Adrenal gland (tissue), 12 donors: ENCODE data around the gene PDE6G. TPM values are rescaled to one million over a fixed set of nuclear protein-coding genes. Genes with fewer than 3 reads are reported as not detected.

Experiments
- DNase-seq, 7 donors: peaks; one replicate each; pipeline ENCODE4 v3.0.0-alpha.2; 2019 to 2020
- H3K27ac ChIP-seq, 5 donors: fragments of 200-600 bp; sonication (generic) in 4 of 5; 1 replicate in 3 of 5; 2 replicates in 2 of 5; pipeline versions ENCODE4 v1.5.1 to v1.8.0; 2016 to 2020; ENCODE audit warnings: mild to moderate bottlenecking in 1 of 5
- H3K27me3 ChIP-seq: fragments of 200-600 bp; 2 replicates; pipeline ENCODE4 v1.8.0; 2021
- H3K36me3 ChIP-seq, 2 donors: fragments of 200-600 bp; replicated peaks in 1 of 2; 1 replicate in 1 of 2; 2 replicates in 1 of 2; pipeline versions ENCODE4 v1.5.1 to v1.8.0; 2018 to 2022
- H3K4me1 ChIP-seq, 2 donors: fragments of 200-600 bp; replicated peaks in 1 of 2; 1 replicate in 1 of 2; 2 replicates in 1 of 2; pipeline versions ENCODE4 v1.5.1 to v1.8.0; 2018 to 2021
- H3K4me3 ChIP-seq, 4 donors: fragments of 200-600 bp; sonication (generic) in 3 of 4; one replicate each; pipeline ENCODE4 v1.5.1; 2016 to 2018
- H3K9me3 ChIP-seq, 3 donors: fragments of 200-600 bp; sonication (generic) in 1 of 3; replicated peaks in 1 of 3; 1 replicate in 2 of 3; 2 replicates in 1 of 3; pipeline versions ENCODE4 v1.5.1 to v1.8.0; 2016 to 2021
- POLR2A ChIP-seq, 2 donors: fragments of 450-650 bp; IDR thresholded peaks; one replicate each; pipeline ENCODE4 v1.6.1; 2017; ENCODE audit warnings: antibody characterized with exemption in 2 of 2, mild to moderate bottlenecking in 2 of 2, moderate library complexity in 1 of 2
- WGBS, 4 donors: extraction: QIAGEN DNeasy Blood & Tissue Kit in 2 of 4; methylation state at CpG; one replicate each; pipeline versions ENCODE4 v1.1.5 to v1.1.7; 2013 to 2017; 5-methylcytosine and 5-hydroxymethylcytosine counted together
- intact Hi-C, 2 donors: fragments of 100-400 bp; cut with DNase I; formaldehyde crosslinking; loops; one replicate each; pipeline versions ENCODE4 v1.14.1 to v1.15.0; 2022 to 2023
- polyA plus RNA-seq, 3 donors: library from polyadenylated mRNA; stranded (reverse); fragments of 200-250 nt in 2 of 3; fragments of 350-450 nt in 1 of 3; fragmentation: Illumina TruSeq in 1 of 3; extraction: RNeasy Lipid Tissue Mini Kit (QIAGEN cat#74804) in 1 of 3; gene quantifications; one replicate each; pipeline ENCODE4 v1.2.3, GENCODE V29; 2013 to 2014
- total RNA-seq, 9 donors: library from RNA; depleted of rRNA in 4 of 9; stranded (reverse); fragments of >200 nt in 4 of 9; fragments of 120-200 nt in 1 of 9; fragmentation: NEBNext Ultra II Directional in 1 of 9; extraction: Animal tissue kit (Norgen Biotek cat#: 25700) in 1 of 9; gene quantifications; one replicate each; pipeline versions ENCODE4 v1.1.0 to v1.2.4, GENCODE V29; 2013 to 2023
- TF ChIP-seq, protein P1 (sequence below), 6 experiments: fragments of 450-650 bp in 4 of 6; fragments of 200-600 bp in 2 of 6; sonication (generic) in 1 of 6; IDR thresholded peaks; 1 replicate in 5 of 6; 2 replicates in 1 of 6; pipeline versions ENCODE4 v1.5.1 to v1.8.0; 2016 to 2021; ENCODE audit warnings: antibody characterized with exemption in 6 of 6, mild to moderate bottlenecking in 2 of 6, moderate library complexity in 1 of 6
- donor health status: healthy with polysubstance abuse.
- donor health status: Bipolar disorder and iron deficiency.
- donor health status: DM: yes; HTN: yes; CAD: no.
- donor health status: DM: no; HTN: no; CAD: no.
- donor health status: DM: no; HTN: no; CAD: no.
- donor health status: DM: yes; HTN: yes; CAD: no.

The PDE6G gene
- total and polyA plus RNA-seq, 12 donors: 0.35 to 5.9 (median 1.8) TPM; not detected in 3

DNA sequence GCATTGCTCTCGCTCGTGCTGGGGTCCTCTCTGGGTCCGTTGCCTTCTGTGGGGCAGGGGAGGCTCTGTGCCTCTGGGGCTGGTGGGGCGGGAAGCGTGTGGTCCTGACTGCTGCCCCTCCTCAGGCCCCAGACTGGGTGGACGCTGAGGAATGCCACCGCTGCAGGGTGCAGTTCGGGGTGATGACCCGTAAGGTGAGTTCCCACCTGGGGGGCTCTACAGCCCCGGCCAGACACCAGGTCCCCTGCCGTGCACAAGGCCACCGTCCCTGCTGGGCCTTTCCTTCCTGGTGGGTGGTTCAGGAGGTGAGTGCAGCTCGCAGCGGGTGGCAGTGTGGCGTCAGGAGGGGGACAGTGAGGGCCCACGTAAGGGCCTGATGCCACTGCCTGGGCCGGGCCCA lies 34.2 kb upstream of the PDE6G start:
- intact Hi-C loops: no loop called here
- TF ChIP-seq, protein P1, sequence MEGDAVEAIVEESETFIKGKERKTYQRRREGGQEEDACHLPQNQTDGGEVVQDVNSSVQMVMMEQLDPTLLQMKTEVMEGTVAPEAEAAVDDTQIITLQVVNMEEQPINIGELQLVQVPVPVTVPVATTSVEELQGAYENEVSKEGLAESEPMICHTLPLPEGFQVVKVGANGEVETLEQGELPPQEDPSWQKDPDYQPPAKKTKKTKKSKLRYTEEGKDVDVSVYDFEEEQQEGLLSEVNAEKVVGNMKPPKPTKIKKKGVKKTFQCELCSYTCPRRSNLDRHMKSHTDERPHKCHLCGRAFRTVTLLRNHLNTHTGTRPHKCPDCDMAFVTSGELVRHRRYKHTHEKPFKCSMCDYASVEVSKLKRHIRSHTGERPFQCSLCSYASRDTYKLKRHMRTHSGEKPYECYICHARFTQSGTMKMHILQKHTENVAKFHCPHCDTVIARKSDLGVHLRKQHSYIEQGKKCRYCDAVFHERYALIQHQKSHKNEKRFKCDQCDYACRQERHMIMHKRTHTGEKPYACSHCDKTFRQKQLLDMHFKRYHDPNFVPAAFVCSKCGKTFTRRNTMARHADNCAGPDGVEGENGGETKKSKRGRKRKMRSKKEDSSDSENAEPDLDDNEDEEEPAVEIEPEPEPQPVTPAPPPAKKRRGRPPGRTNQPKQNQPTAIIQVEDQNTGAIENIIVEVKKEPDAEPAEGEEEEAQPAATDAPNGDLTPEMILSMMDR (IDR thresholded peaks at IDR 0.05): no peak
- TF ChIP-seq POLR2A (IDR thresholded peaks at IDR 0.05): no peak
- Histone ChIP-seq H3K4me1 (peaks cover 0 to 5% of the 10 kb centered on the region in 2 donors), H3K27ac (no peak overlapping the region), H3K36me3 (peaks cover 0 to 100% of the 10 kb centered on the region in 2 donors), H3K4me3 (no peak overlapping the region), H3K27me3 (no peaks in the 10 kb centered on the region), H3K9me3 (no peaks in the 10 kb centered on the region)
- 82 to 90% (median 84%) methylated on average over 6 to 17 of the region's 17 CpGs for WGBS, 4 donors
- no peak for DNase-seq

DNA sequence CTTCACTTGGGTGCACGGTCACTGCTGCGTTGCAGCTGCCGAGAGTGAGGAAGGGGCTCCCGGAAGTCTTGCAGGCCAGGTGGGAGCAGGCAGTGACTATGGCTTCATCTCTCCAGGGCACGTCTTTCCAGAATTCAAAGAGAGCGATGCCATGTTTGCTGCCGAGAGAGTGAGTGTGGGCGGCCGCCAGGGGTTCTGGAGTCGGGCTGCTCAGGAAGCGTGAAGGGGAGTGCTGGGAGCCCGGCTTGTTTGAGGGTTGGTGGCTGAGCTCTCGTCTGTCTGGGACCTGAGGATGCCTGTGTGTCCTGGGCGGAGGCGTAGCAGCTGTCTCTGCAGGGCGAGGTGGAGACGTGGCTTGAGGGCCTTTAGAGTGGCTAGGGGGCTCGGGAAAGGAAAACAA lies 33.7 kb upstream of the PDE6G start:
- no peak for DNase-seq
- 90 to 91% (median 91%) methylated on average over 14 to 18 of the region's 18 CpGs for WGBS, 4 donors

DNA sequence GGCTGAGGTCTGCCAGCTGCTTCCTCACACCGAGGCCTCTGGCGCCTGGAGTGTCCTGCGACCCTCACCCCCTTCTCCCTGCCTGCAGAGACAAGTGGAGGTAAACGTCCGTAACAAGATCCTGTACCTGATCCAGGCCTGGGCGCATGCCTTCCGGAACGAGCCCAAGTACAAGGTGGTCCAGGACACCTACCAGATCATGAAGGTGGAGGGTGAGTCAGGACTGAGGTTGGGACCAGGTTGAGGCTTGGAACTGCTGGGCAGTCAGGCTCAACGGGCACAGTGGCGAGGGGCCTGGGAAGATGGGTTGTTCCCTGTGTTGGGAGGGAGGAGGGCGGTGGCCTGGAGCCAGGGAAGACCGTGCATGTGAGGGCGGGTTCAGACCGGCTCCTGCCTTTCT lies 32.3 kb upstream of the PDE6G start:
- no peak overlapping the region for H3K27ac ChIP-seq
- H3K36me3 ChIP-seq: peaks cover 0 to 82% of the 10 kb centered on the region in 2 donors
- 88 to 96% (median 91%) methylated on average over 10 to 14 of the region's 14 CpGs for WGBS, 4 donors
- DNase-seq: no peak
- intact Hi-C loops: no loop called here
- no peaks in the 10 kb centered on the region for H3K27me3 ChIP-seq
- no peak overlapping the region for H3K4me3 ChIP-seq
- no peak for TF ChIP-seq POLR2A (IDR thresholded peaks at IDR 0.05)
- TF ChIP-seq, protein P1 (IDR thresholded peaks at IDR 0.05): no peak
- H3K9me3 ChIP-seq: no peaks in the 10 kb centered on the region
- peaks cover 12 to 18% of the 10 kb centered on the region in 2 donors for H3K4me1 ChIP-seq

More for the DNA sequence above, 33.7 kb upstream of the PDE6G start:
- no peaks in the 10 kb centered on the region for H3K9me3 ChIP-seq
- no peaks in the 10 kb centered on the region for H3K27me3 ChIP-seq
- TF ChIP-seq, protein P1 (IDR thresholded peaks at IDR 0.05): no peak
- TF ChIP-seq POLR2A (IDR thresholded peaks at IDR 0.05): no peak
- H3K4me3 ChIP-seq: no peak overlapping the region
- H3K36me3 ChIP-seq: peaks cover 0 to 96% of the 10 kb centered on the region in 2 donors
- H3K27ac ChIP-seq: no peak overlapping the region
- H3K4me1 ChIP-seq: peaks cover 5 to 10% of the 10 kb centered on the region in 2 donors
- intact Hi-C loops: no loop called here

DNA sequence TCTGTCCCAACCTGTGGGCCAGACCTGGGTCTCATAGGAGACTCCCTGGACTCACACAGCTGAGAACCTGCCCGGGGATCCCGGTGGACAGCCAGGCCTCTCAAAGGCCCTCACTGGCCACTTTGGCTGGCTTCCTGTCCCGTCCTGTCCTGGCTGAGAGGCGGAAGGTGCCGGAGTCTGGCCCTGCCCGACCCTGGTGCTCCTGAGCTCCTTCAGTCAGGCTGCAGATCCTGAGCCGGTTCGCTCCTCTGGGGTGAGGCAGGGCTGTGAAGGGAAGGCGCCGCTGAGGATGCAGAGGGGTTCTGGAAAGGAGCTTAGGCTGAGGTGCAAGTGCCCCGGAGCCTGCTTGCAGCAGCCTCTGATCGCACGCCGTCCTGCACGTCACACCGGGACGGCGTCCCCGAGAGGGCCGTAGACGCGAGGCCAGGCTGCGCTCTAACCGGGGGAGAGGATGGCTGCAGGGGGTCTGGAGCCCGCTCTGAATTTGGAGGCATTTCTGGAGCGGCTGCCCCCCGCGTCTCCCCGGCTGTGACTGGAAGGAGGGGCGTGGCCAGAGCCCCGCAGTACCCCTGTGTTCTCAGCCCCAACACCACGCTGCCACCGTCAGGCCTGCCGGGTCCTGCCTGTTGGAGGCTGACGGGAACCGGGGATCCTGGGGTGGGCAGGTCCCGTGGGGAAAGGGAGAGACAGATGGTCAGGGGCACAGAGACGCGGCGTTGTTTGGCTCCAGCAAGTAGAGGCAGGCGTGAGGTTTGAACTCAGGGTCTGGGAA lies 31.6 kb upstream of the PDE6G start:
- no peak for DNase-seq
- no peak for TF ChIP-seq POLR2A (IDR thresholded peaks at IDR 0.05)
- TF ChIP-seq, protein P1 (IDR thresholded peaks at IDR 0.05): no peak
- no peak overlapping the region for H3K4me3 ChIP-seq
- WGBS, 4 donors: 90 to 93% (median 91%) methylated on average over 27 to 41 of the region's 41 CpGs
- H3K27ac ChIP-seq: no peak overlapping the region
- H3K27me3 ChIP-seq: no peaks in the 10 kb centered on the region
- H3K4me1 ChIP-seq: peaks cover 13 to 19% of the 10 kb centered on the region in 2 donors
- H3K36me3 ChIP-seq: peaks cover 0 to 75% of the 10 kb centered on the region in 2 donors
- intact Hi-C loops: no loop called here
- H3K9me3 ChIP-seq: no peaks in the 10 kb centered on the region
